IgD-negative memory B cell (primary cell): ENCODE results near the gene LDLRAD3. TPM values are rescaled to one million over a fixed set of nuclear protein-coding genes. Genes with fewer than 3 reads are reported as not detected.

Experiments used
- H3K27ac Mint-ChIP-seq, 3 donors: one replicate each; pipeline ENCODE4 v1.8.0; 2020 to 2022; ENCODE audit warnings: mild to moderate bottlenecking in 3 of 3, mixed read lengths in 3 of 3, moderate library complexity in 1 of 3
- H3K27me3 Mint-ChIP-seq: one replicate; pipeline ENCODE4 v1.8.0; 2021; ENCODE audit warnings: mixed read lengths
- H3K36me3 Mint-ChIP-seq: one replicate; pipeline ENCODE4 v1.8.0; 2020; ENCODE audit warnings: mild to moderate bottlenecking, mixed read lengths
- H3K4me1 Mint-ChIP-seq, 3 donors: one replicate each; pipeline ENCODE4 v1.8.0; 2020 to 2022; ENCODE audit warnings: mixed read lengths in 3 of 3, mild to moderate bottlenecking in 1 of 3
- H3K4me3 Mint-ChIP-seq, 4 donors: one replicate each; pipeline ENCODE4 v1.8.0; 2020 to 2022; ENCODE audit warnings: mild to moderate bottlenecking in 4 of 4, mixed read lengths in 4 of 4, moderate library complexity in 3 of 4
- H3K9me3 Mint-ChIP-seq, 3 donors: one replicate each; pipeline ENCODE4 v1.8.0; 2020 to 2021; ENCODE audit warnings: mixed read lengths in 3 of 3, mild to moderate bottlenecking in 1 of 3
- polyA plus RNA-seq: library from polyadenylated mRNA; unstranded; fragments of 300-500 nt; fragmentation: Illumina TruSeq; gene quantifications from one replicate; pipeline ENCODE4 v1.2.3, GENCODE V29; 2021

LDLRAD3 gene
- polyA plus RNA-seq, 1 donor from 2014 or later = not detected

DNA sequence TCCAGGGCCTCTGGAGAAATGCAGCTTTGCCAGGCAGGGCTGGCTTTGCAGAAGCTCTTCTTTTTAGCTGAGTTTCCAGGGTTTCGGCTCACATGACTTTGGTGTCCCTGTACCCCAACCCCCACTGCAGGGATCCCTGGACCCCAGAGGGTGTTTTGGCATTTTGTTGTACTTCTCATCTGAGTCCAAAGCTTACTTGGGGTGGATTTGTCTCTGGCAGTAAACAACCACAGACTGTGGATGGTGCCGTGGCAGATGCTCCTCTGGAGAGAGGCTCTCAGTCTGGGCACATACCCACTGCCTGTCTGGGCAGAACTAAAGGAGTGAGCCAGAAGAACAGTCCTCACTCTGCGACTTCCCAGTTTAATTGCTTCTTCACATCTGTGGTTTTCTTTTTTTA lies 295.8 kb downstream of the LDLRAD3 start:
- no peaks in the 10 kb centered on the region for H3K9me3 Mint-ChIP-seq
- H3K36me3 Mint-ChIP-seq = peaks cover 2% of the 10 kb centered on the region
- H3K4me3 Mint-ChIP-seq = peak overlapping the region in 1 of 4 donors; percentile 33
- no peaks in the 10 kb centered on the region for H3K4me1 Mint-ChIP-seq
- no peak overlapping the region for H3K27ac Mint-ChIP-seq
- H3K27me3 Mint-ChIP-seq = peaks cover 9% of the 10 kb centered on the region

DNA sequence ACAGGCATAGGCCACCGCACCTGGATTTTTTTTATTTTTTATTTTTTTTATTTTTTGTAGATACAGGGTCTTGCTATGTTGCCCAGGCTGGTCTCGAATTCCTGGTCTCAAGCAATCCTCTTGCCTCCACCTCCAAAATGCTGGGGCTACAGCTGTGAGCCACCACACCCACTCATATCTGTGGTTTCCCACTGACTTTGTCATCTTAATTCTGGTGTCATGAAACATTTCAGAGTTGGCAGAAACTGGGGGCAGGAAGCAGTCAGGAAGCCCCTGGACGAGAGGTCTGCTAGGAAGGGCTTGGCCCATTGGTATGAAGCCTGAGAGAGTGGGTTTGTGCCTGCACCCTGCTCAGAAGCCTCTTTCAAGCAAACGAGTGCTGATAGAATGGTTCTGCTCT lies 296.3 kb downstream of the LDLRAD3 start:
- H3K9me3 Mint-ChIP-seq = peaks cover 0 to 5% (median 0%) of the 10 kb centered on the region in 3 donors
- H3K27ac Mint-ChIP-seq = no peak overlapping the region
- H3K36me3 Mint-ChIP-seq = peaks cover 2% of the 10 kb centered on the region
- no peaks in the 10 kb centered on the region for H3K4me1 Mint-ChIP-seq
- peaks cover 10% of the 10 kb centered on the region for H3K27me3 Mint-ChIP-seq
- no peak overlapping the region for H3K4me3 Mint-ChIP-seq

DNA sequence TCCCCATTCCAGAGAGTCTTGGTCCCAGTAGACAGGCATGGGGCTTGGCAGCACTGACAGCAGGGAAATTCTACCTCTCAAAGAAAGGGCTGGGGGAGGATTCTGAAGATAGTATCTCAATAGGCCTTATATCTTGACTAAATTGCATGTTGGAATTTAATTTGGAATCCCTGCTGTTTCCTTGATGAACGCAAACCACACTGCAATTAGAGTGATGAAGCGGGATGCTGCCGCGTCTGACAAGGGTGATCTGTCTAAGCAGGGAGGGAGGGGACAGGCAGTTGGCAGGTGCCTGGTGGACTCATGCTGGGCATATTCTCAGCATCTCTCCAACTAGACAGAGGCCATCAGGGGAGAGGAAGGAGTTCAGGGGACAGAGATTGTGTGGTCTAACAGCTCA lies 296.9 kb downstream of the LDLRAD3 start:
- peaks cover 0 to 5% (median 0%) of the 10 kb centered on the region in 3 donors for H3K9me3 Mint-ChIP-seq
- no peak overlapping the region for H3K4me3 Mint-ChIP-seq
- no peak overlapping the region for H3K27ac Mint-ChIP-seq
- peaks cover 2% of the 10 kb centered on the region for H3K36me3 Mint-ChIP-seq
- no peaks in the 10 kb centered on the region for H3K4me1 Mint-ChIP-seq
- H3K27me3 Mint-ChIP-seq = peaks cover 10% of the 10 kb centered on the region

DNA sequence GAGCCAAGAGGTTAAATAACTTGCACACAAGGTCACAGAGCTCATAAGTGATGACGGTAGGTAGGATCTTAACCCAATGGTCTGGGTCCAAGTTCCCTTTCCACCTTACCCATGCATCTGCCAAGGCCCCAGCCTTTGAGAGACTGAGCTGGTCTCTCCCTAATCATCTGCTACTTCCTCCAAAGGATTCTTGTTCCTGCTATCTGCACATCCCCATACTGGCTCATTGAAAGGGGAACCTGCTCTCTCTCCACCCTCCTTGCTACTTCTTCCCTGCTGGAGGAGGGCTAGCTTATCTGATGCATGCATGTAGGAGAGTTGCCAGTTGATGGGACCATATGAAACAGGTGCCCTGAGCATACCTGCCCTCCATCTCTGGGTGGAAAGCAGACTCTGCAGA lies 297.6 kb downstream of the LDLRAD3 start:
- peaks cover 10% of the 10 kb centered on the region for H3K27me3 Mint-ChIP-seq
- peaks cover 0 to 5% (median 0%) of the 10 kb centered on the region in 3 donors for H3K9me3 Mint-ChIP-seq
- peak overlapping the region in 1 of 3 donors; percentile 91 for H3K27ac Mint-ChIP-seq
- H3K4me1 Mint-ChIP-seq = no peaks in the 10 kb centered on the region
- H3K36me3 Mint-ChIP-seq = peaks cover 2% of the 10 kb centered on the region
- H3K4me3 Mint-ChIP-seq = no peak overlapping the region

DNA sequence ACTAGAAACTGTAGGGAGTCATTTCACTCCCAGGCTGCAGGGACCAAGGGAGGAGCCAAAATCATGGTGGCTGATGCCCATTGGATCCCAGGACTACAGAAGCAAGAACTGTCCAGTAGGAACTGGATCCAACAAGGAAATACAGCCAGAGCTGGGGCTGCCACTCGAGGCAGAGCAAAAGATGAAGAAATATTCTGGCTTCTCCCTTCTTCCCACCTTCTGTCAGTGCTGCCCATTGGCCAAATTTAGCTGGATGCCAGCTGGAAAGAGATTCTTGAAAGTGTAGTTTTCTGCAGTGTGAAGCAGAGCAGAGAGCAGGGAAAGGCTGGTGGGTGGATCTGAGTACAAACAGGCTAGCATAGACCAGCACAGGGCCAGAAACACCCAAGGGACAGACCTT lies 299.8 kb downstream of the LDLRAD3 start:
- no peak overlapping the region for H3K27ac Mint-ChIP-seq
- H3K36me3 Mint-ChIP-seq = no peaks in the 10 kb centered on the region
- peaks cover 14% of the 10 kb centered on the region for H3K27me3 Mint-ChIP-seq
- no peaks in the 10 kb centered on the region for H3K4me1 Mint-ChIP-seq
- H3K4me3 Mint-ChIP-seq = no peak overlapping the region
- peaks cover 0 to 5% (median 0%) of the 10 kb centered on the region in 3 donors for H3K9me3 Mint-ChIP-seq

DNA sequence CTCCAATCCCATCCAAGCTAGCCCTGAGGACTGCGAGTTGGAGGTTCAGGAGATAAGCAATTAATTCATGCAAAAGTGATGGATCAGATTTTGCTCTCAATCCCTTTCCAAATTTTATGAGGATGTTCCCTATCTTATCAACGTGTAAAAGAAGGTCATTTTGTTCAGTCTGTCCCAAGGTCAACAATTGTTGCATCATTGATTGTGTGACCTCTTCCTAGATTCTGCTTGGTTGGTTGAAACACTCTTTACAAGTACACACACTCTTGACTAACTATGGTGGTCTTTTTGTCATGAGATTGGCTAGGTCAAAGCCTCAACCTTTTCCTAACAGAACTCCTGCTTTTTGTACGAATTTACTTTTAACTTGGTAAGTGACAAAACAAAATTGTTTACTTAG lies 303.6 kb downstream of the LDLRAD3 start:
- H3K27ac Mint-ChIP-seq = no peak overlapping the region
- H3K27me3 Mint-ChIP-seq = peaks cover 19% of the 10 kb centered on the region
- no peaks in the 10 kb centered on the region for H3K4me1 Mint-ChIP-seq

DNA sequence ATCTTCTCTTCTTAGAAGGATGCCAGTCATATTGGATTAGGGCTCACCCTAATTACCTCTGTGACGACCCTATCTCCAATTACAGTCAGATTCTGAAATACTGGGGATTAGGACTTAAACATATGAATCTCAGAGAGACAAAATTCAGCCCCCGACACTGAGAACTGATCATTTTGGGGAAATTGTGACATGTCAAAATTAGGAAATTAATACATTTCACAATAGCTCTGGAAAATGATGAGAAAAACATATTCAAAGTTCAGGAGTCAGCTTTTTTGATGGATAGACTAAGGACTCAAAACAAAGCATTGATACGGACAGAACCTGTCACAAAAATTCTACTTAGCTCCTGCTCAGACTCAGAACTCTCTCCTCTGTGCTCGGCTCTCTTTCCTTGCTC lies 304.6 kb downstream of the LDLRAD3 start:
- Mint-ChIP-seq H3K27me3 (peaks cover 21% of the 10 kb centered on the region), H3K27ac (no peak overlapping the region), H3K9me3 (peaks cover 0 to 13% (median 1%) of the 10 kb centered on the region in 3 donors), H3K4me1 (no peaks in the 10 kb centered on the region), H3K36me3 (no peaks in the 10 kb centered on the region), H3K4me3 (no peak overlapping the region)

More for the DNA sequence above, 303.6 kb downstream of the LDLRAD3 start:
- Mint-ChIP-seq H3K9me3 (peaks cover 0 to 13% (median 1%) of the 10 kb centered on the region in 3 donors), H3K4me3 (no peak overlapping the region), H3K36me3 (no peaks in the 10 kb centered on the region)

DNA sequence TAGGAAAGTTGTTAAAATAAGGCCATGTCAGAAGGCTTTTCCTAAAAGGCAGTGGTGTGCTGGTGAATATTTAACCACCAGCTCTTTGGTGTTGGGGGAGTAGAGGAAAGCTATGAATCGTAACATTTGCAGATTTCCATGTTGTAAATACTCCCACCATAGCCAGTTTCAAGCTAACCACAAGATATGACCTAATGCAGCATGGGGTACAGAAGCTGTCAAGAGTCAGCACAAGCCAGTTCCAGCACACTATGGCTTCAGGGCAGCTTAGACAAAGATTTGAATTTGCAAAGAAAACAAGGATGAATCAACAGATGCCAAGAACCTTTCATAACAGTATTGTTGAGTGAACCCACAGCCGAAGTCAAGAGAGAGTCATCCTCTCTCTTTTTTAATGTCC lies 305.4 kb downstream of the LDLRAD3 start:
- Mint-ChIP-seq H3K9me3 (peaks cover 0 to 13% (median 1%) of the 10 kb centered on the region in 3 donors), H3K27me3 (peaks cover 18% of the 10 kb centered on the region), H3K36me3 (no peaks in the 10 kb centered on the region), H3K4me3 (peak overlapping the region in 1 of 4 donors; percentile 9), H3K27ac (no peak overlapping the region), H3K4me1 (no peaks in the 10 kb centered on the region)

DNA sequence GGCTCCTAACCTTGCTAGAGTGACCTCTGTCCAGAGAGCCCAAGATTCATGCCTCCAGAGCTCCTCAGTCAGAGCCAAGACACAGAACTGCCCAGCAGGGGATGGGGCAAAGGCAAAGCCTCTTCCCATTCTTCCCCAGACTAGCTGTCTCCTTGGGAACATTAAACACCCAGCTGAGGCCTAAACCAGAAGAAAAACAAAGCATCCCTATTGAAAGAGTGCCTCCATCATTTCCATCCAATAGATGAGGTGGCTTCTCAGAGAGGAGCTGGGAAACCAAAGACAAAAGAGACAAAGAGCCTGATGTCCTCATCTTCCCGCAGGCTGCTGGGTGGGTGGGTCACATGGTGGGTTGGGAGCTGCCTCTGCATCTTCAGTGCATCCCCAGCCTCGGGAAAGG lies 308.0 kb downstream of the LDLRAD3 start:
- Mint-ChIP-seq H3K9me3 (peaks cover 0 to 8% (median 1%) of the 10 kb centered on the region in 3 donors), H3K36me3 (peaks cover 5% of the 10 kb centered on the region), H3K27me3 (peaks cover 13% of the 10 kb centered on the region), H3K4me1 (no peaks in the 10 kb centered on the region), H3K4me3 (no peak overlapping the region), H3K27ac (no peak overlapping the region)

DNA sequence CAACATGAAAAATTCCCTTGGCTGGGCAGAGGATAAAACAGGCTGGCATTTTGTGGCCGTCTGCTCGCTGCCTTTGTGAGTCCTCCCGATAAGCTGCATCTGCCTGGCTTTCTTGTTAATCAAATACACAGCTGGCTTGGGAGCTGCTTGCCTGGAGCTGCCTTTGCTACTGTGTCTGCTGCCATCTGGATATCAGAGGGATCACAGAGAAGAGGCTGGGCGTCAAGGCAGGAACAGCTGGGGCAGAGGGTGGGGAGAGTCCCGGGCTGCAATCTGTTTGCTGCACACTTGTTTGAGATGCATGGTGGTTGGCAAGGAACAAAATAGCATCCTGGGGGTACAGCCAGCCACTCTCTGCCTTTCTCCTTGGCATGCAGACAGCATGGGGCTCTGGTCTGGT lies 309.4 kb downstream of the LDLRAD3 start:
- Mint-ChIP-seq H3K27me3 (peaks cover 15% of the 10 kb centered on the region), H3K4me3 (no peak overlapping the region)

DNA sequence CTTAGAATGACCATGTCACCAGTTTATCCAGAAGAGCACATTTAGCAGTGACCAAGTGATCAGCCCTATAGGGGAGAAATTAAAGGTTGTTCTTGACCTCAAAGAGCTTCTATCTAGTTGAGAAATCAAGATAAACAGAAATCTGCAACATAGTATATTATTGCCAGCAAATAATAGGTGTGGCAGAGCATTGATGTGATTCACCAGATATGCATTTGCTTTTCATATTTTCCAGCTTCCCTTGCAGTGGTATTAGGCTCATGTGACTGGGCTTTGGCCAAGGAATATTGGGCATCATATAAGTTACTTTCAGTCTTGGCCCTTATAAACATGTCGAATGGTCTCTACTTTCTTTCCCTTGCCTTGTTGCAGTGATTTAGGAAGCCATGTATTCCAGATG lies 310.9 kb downstream of the LDLRAD3 start:
- Mint-ChIP-seq H3K9me3 (peaks cover 0 to 8% (median 1%) of the 10 kb centered on the region in 3 donors), H3K27me3 (peaks cover 13% of the 10 kb centered on the region), H3K36me3 (peaks cover 5% of the 10 kb centered on the region), H3K4me3 (no peak overlapping the region), H3K27ac (no peak overlapping the region), H3K4me1 (no peaks in the 10 kb centered on the region)

More for the DNA sequence above, 309.4 kb downstream of the LDLRAD3 start:
- no peaks in the 10 kb centered on the region for H3K4me1 Mint-ChIP-seq
- H3K36me3 Mint-ChIP-seq = peaks cover 5% of the 10 kb centered on the region
- peaks cover 0 to 8% (median 1%) of the 10 kb centered on the region in 3 donors for H3K9me3 Mint-ChIP-seq
- H3K27ac Mint-ChIP-seq = no peak overlapping the region

DNA sequence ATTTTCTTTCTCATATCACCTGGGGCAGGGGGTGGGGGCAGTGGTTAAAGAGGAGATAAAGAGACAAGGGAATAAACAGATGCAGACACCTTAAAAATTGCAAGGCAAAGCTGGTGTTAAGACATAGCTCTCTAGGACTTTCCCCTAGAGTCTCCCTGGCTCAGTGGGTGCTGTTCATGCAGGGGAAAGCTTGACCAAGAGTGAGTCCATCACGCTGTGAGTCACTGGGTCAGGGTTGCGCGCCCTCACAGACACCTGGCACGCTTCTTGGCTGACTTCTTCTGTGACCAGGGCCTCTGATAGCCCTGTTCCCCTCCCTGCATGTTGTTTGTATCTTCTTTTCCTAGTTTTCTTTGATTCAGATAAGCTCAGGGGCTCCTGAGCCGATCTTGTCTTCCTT lies 313.5 kb downstream of the LDLRAD3 start:
- H3K36me3 Mint-ChIP-seq = peaks cover 5% of the 10 kb centered on the region
- H3K4me1 Mint-ChIP-seq = no peaks in the 10 kb centered on the region
- H3K27me3 Mint-ChIP-seq = peaks cover 13% of the 10 kb centered on the region
- no peaks in the 10 kb centered on the region for H3K9me3 Mint-ChIP-seq
- H3K4me3 Mint-ChIP-seq = no peak overlapping the region
- H3K27ac Mint-ChIP-seq = no peak overlapping the region

DNA sequence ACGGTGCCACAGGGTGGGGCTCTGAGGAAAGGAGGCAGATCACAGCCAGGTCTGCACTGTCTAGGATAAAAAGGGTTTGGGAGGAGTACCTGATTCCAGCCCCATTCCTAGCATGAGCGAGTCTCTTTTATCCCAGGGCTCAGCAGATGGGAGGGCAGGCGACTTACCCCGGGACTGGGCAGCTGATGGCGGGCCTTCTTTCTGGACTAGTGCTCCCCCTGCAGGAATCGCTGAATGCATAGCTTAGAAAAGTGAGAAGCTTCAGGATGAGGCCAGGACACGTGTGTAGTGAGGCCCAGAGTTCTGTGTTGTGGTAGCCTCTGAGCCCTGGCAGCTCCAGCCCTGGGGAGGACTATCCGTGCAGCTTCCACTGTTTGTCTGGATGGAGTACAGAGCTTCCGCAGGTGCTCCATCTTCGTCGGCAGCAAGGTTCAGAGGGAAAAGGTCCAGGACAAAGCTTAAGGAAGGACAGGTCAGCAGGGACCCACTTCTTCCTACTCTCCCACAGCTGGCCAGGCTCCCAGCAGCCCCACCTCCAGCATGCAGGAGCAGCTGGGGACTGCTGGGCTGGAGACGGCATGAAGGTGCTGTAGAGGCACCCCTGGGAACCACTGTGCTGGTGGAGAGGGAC lies 315.0 kb downstream of the LDLRAD3 start:
- no peaks in the 10 kb centered on the region for H3K9me3 Mint-ChIP-seq
- no peak overlapping the region for H3K27ac Mint-ChIP-seq
- H3K27me3 Mint-ChIP-seq = peaks cover 9% of the 10 kb centered on the region
- peaks cover 5% of the 10 kb centered on the region for H3K36me3 Mint-ChIP-seq
- no peak overlapping the region for H3K4me3 Mint-ChIP-seq
- H3K4me1 Mint-ChIP-seq = no peaks in the 10 kb centered on the region

DNA sequence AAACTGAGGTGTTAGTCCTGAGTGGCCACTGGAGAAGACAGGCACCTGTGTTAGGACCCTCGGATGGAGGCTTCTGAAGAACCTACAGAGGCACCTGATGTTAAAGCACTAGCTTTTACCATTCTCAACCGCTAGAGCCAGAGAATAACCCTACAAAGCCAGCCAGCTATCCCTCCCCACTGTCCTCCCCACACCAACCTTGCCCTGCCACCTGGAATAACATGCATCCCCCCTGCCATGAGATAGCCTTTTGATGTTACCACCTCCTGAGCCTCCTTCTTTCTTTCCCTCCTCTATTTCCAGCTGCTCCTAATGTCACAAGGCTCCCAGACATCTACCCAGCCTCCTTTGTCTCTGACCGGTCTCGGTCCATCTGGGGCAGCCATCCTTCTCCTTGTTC lies 317.2 kb downstream of the LDLRAD3 start:
- Mint-ChIP-seq H3K4me3 (no peak overlapping the region), H3K9me3 (no peaks in the 10 kb centered on the region), H3K27me3 (peaks cover 7% of the 10 kb centered on the region), H3K4me1 (no peaks in the 10 kb centered on the region), H3K36me3 (no peaks in the 10 kb centered on the region), H3K27ac (no peak overlapping the region)

DNA sequence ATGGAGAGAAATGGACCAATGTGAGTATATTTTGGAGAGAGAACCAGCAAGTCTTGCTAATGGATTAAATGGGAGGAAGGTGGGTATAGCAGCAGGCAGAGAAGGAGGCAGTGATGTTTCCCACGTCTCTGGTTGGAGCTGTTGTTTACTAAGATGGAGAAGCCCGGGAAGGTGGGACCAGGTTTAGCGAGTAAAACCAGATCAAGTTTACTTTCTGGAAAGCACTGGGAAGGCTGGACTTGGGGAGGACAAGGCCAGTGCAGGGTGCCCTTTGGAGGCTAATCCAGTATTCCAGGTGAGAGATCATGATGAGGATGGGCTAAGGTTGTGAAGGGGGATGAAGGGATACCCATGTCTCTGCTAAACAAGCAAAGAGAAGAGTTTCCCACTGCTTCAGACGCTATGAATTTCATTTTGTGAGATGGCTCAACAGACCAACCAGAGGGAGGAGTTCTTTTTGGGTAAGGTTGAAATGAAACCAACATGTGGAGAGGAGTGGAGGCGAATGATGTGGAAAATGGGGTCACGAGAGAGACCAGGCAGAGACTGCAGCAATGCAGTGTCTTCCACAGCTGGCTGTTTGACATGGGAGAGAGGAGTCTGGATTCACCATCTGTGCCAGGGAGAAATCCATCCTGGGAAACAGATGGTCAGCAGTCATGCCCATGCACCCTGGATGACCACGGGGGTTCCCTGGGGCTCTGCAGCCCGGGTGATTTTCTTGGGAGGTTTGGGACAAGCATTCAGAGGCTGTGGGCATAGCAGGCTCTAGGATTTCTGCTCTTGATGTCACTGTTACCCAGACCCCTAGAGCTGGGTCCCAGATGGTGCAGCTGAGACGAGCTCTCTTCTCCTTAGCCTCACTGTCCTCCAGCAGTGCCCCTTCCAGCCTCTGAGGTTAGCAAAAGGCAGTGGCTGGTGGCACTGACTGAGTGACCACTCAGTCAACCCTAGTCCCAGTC lies 320.4 kb downstream of the LDLRAD3 start:
- no peak overlapping the region for H3K4me3 Mint-ChIP-seq
- H3K4me1 Mint-ChIP-seq = no peaks in the 10 kb centered on the region
- no peak overlapping the region for H3K27ac Mint-ChIP-seq
- H3K36me3 Mint-ChIP-seq = no peaks in the 10 kb centered on the region
- H3K27me3 Mint-ChIP-seq = peaks cover 4% of the 10 kb centered on the region
- H3K9me3 Mint-ChIP-seq = no peaks in the 10 kb centered on the region
